K562 (cell line): Measurements from ENCODE around the gene UBE2V1. TPM values are rescaled to one million over a fixed set of nuclear protein-coding genes. Genes with fewer than 3 reads are reported as not detected.

Experiments
- DPF2 ChIP-seq: fragments of 450-650 bp; IDR thresholded peaks from 2 replicates; pipeline ENCODE4 v1.6.1; 2016
- FOXK2 ChIP-seq, 2 experiments: fragments of 450-650 bp; IDR thresholded peaks in 1 of 2; conservative IDR thresholded peaks in 1 of 2; 2 replicates each; pipeline ENCODE4 v1.6.1; 2016; ENCODE audit warnings: low read depth in 2 of 2, mild to moderate bottlenecking in 1 of 2
- NRF1 ChIP-seq, 2 experiments: fragments of 450-650 bp; IDR thresholded peaks in 1 of 2; conservative IDR thresholded peaks in 1 of 2; 2 replicates each; pipeline ENCODE4 v1.6.1; 2014; ENCODE audit warnings: mild to moderate bottlenecking in 2 of 2
- RCOR1 ChIP-seq, 2 experiments: IDR thresholded peaks; 2 replicates each; pipeline ENCODE4 v1.6.1; 2012; ENCODE audit warnings: low read depth in 2 of 2, low read length in 2 of 2, borderline replicate concordance in 1 of 2, improper control_type of control experiment in 1 of 2
- TCFL5 ChIP-seq: fragments of 250-450 bp; sonication (Bioruptor Pico); conservative IDR thresholded peaks from 2 replicates; pipeline ENCODE4 v1.6.1; 2021; ENCODE audit warnings: mild to moderate bottlenecking, moderate library complexity, matching md5 sums
- ZFP91 ChIP-seq: sonication (generic); formaldehyde crosslinking; IDR thresholded peaks from 2 replicates; pipeline ENCODE4 v1.8.0; 2022; ENCODE audit warnings: mild to moderate bottlenecking, missing genetic modification reagents
- ZKSCAN3 ChIP-seq: fragments of 250-450 bp; sonication (Bioruptor Pico); IDR thresholded peaks from 2 replicates; pipeline ENCODE4 v1.4.0; 2020
- ZNF197 ChIP-seq: fragments of 200-800 bp; sonication (Bioruptor generic); IDR thresholded peaks from 2 replicates; pipeline ENCODE4 v1.6.1; 2016; ENCODE audit warnings: low read depth, missing genetic modification characterization, missing compliant biosample characterization
- ZNF449 ChIP-seq: fragments of 250-450 bp; sonication (Bioruptor Pico); IDR thresholded peaks from 2 replicates; pipeline ENCODE4 v1.8.0; 2022; ENCODE audit warnings: moderate library complexity, mild to moderate bottlenecking, inconsistent platforms
- polyA plus RNA-seq, 8 experiments: library from polyadenylated mRNA; depleted of rRNA in 4 of 8; stranded (reverse) in 5 of 8; unstranded in 3 of 8; fragments of >200 nt; fragmentation: Nextera tagmentation in 2 of 8; fragmentation: Illumina TruSeq in 1 of 8; extraction: Ambion mirVana in 2 of 8; extraction: Trizol in 1 of 8; gene quantifications; 2 replicates each; pipeline versions ENCODE4 v1.2.1 to v1.2.3, GENCODE V29; 2011 to 2014; ENCODE audit warnings: inconsistent platforms in 1 of 8, missing spikeins in 1 of 8
- total RNA-seq, 7 experiments: library from RNA; depleted of rRNA in 6 of 7; stranded (reverse); fragments of >200 nt in 6 of 7; fragmentation: Illumina TruSeq in 2 of 7; extraction: Trizol in 2 of 7; gene quantifications; 2 replicates each; pipeline versions ENCODE4 v1.2.1 to v1.2.3, GENCODE V29; 2011 to 2021; ENCODE audit warnings: low replicate concordance in 1 of 7
- TF ChIP-seq, protein P1 (sequence below): fragments of 450-650 bp; IDR thresholded peaks from 2 replicates; pipeline ENCODE4 v1.6.1; 2018; ENCODE audit not compliant: partially characterized antibody
- TF ChIP-seq, protein P2 (sequence below): sonication (generic); formaldehyde crosslinking; IDR thresholded peaks from 2 replicates; pipeline ENCODE4 v1.8.1; 2023; ENCODE audit warnings: mild to moderate bottlenecking, missing genetic modification reagents, moderate library complexity

Gene UBE2V1
- total and polyA plus RNA-seq, 9 of the 15 experiments (the other 6 are each of a cell fraction or from before 2014, with no cell fraction given): 93.0 to 357 (median 119) TPM

- TF ChIP-seq NRF1 (conservative IDR thresholded peaks at IDR 0.05 in 1 of 2, IDR thresholded peaks at IDR 0.05 in 1 of 2) (peak; percentile 96), ZFP91 (CRISPR knock-in tag) (no peak), ZNF197 (CRISPR knock-in tag) (no peak), TCFL5 (CRISPR knock-in tag) (no peak), RCOR1 (IDR thresholded peaks at IDR 0.05; ENCODE audit: borderline replicate concordance in 1 of 2, low read depth in 2 of 2, low read length in 2 of 2) (peak in 1 of 2 experiments; percentile 61; a peak in 2 of 4 replicates), ZKSCAN3 (CRISPR knock-in tag) (no peak), FOXK2 (conservative IDR thresholded peaks at IDR 0.05 in 1 of 2, IDR thresholded peaks at IDR 0.05 in 1 of 2; ENCODE audit: low read depth in 2 of 2) (peak in 1 of 2 experiments; percentile 54; a peak in 3 of 4 replicates), DPF2 (peak; percentile 80), ZNF449 (CRISPR knock-in tag) (no peak)
- TF ChIP-seq, protein P1, sequence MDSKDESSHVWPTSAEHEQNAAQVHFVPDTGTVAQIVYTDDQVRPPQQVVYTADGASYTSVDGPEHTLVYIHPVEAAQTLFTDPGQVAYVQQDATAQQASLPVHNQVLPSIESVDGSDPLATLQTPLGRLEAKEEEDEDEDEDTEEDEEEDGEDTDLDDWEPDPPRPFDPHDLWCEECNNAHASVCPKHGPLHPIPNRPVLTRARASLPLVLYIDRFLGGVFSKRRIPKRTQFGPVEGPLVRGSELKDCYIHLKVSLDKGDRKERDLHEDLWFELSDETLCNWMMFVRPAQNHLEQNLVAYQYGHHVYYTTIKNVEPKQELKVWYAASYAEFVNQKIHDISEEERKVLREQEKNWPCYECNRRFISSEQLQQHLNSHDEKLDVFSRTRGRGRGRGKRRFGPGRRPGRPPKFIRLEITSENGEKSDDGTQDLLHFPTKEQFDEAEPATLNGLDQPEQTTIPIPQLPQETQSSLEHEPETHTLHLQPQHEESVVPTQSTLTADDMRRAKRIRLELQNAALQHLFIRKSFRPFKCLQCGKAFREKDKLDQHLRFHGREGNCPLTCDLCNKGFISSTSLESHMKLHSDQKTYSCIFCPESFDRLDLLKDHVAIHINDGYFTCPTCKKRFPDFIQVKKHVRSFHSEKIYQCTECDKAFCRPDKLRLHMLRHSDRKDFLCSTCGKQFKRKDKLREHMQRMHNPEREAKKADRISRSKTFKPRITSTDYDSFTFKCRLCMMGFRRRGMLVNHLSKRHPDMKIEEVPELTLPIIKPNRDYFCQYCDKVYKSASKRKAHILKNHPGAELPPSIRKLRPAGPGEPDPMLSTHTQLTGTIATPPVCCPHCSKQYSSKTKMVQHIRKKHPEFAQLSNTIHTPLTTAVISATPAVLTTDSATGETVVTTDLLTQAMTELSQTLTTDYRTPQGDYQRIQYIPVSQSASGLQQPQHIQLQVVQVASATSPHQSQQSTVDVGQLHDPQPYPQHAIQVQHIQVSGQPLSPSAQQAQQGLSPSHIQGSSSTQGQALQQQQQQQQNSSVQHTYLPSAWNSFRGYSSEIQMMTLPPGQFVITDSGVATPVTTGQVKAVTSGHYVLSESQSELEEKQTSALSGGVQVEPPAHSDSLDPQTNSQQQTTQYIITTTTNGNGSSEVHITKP: no peak
- TF ChIP-seq, protein P2, sequence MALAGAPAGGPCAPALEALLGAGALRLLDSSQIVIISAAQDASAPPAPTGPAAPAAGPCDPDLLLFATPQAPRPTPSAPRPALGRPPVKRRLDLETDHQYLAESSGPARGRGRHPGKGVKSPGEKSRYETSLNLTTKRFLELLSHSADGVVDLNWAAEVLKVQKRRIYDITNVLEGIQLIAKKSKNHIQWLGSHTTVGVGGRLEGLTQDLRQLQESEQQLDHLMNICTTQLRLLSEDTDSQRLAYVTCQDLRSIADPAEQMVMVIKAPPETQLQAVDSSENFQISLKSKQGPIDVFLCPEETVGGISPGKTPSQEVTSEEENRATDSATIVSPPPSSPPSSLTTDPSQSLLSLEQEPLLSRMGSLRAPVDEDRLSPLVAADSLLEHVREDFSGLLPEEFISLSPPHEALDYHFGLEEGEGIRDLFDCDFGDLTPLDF (CRISPR knock-in tag): no peak
Observed at GRCh38 chr20:50115591-50116367, 2.8 kb upstream of the UBE2V1 start (continued).
